HG02678 (cell line): ENCODE results near the gene PLA2G2F.
"Not testable (repeated sequence)": the region's sequence is repeated elsewhere in the genome, so short reads cannot be mapped to it uniquely, and the experiment has no call there.

Experiments used
- ATAC-seq: cut with Tn5 transposase; IDR thresholded peaks from one replicate; pipeline ENCODE4 v1.9.1; 2021; ENCODE audit warnings: mild to moderate bottlenecking, moderate library complexity; ENCODE audit not compliant: unreplicated experiment

Gene PLA2G2F

DNA sequence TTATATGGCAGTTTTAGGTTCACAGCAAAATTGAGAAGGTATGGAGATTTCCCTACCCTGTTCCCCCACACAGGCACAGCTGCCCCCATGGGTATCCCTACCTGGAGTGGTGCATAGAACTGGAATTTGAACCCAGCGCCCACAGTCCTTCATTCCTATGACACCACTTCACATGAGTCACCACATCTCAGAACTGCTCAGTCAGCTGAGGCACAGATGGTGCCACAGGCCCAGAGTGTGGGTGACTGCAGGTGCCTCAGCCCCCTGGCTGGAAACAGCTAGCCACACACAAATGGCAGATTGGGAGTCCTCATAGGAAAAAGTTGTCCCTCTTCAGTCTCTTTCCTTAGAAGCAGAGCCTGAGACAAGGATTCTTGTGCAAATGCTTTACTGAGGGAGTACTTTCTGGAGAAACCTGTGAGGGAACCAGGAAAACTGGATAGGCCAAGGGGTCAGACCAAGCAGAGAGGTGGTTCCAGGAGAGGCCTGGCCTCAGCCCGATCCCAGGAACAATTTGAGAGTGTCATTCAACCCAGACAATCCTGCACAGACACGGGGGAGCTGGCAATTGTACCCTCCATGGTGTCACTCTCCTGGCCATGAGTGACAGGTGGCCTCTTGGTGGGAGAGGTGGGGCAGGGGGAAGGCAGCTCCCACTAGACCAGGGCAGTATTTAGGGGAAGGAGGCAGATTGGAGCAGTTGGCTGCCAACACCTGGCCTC, 26.7 kb upstream of the PLA2G2F start:
- ATAC-seq: no peak

DNA sequence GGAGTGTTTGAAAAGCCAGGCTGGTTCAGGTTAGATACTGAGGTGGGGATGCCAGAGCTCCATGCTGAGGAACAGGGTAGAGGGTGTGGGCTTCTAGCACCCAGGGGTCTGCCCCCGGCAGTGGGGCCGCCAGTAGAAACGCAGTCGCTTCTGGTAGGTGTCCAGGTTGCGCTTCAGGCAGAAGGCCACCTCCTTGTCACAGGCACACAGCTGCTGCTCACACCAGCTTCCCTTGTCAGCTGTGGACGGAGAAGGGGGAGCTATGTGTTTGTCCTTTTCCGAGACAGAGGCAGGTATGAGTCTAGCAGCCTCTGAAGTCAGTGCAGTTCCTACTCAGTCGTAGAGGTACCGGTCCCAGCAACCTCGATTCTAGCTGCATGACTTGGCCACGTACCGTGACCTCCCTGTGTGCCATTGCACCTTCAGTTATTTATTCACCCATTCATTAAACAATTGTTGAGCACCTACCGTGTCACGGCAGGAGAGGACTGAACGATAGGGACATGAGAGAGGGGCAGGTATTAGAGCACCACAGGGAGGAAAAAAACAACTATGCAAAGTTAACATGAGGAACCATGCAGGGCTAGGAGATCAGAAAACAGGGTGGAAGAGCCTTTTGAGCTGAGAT, 25.0 kb upstream of the PLA2G2F start:
- no peak for ATAC-seq

DNA sequence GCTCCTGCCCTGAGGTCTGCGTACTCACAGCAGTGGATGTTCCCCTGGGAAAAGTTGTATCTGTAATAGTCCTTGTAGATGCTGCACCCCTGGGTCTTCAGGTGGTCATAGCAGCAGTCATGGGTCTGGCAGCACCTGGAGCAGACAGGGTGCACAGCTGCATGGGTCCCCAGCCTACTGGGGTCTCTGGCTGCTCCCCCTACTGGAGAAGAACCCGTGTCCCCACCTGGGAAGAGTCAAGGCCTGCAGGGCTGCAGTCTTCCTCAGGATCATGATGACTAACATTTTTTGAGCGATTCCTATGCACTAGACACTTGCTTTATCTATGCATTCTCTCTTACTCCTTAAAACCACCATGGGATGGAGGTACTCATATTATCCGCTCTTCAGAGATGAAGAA, 23.6 kb upstream of the PLA2G2F start:
- ATAC-seq: no peak

DNA sequence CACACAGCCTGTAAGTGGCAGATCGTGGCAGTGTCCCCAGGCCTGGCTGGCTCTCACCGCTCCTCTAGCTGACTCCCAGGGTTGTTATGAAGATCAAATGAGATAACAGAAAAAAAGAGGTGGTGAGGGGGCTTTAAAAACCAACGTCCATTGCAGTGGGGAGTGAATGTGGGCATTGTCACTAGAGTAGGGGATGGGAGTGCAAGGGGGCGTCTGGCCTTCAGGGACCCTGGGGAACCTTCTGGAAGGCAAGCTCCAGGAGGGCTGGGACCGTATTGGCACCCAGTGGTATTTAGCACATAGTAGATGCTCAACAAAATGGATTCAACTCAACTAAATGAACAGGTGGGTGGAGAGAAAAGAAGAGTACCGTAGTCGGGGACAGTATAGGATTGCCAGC, 23.2 kb upstream of the PLA2G2F start:
- ATAC-seq: no peak

DNA sequence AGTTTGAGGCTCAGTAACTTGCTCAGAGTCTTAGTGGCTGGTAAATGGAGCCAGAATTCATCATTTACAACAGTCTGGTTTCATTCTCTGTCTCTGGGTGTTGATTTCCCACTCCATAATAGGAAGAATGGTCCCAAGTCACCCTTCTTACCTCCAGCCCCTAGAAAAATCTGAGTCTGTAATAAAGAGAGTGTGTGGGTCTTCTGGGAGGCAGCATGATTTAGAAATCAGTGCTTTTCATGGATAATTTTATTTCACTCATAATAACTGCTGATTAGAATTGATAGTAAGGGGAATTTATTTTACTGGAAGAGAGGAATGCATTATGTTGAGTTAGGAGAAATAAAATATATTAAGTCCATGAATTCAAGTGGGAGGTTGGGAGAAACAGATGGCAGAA, 21.9 kb upstream of the PLA2G2F start:
- ATAC-seq: no peak

DNA sequence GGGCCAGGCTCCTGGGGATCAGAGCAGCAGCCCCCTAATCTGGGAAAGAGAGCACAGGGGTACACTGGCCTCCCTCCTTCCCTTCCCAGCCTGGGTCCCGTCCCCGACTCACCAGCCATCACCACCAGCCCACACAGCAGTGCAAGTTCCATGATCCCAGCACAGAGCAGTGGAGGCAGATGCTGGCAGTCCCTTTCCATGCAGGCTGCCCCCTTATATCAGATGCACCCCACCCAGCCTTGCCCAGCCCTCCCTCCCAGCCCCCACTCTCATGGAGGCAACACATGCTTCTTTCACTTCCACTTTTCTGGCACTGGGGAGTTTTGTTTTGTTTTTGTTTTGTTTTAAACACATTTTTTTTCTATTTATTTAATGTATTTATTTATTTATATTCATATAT, 19.8 kb upstream of the PLA2G2F start, which contains the start of gene PLA2G2D:
TSS of gene PLA2G2D (minus strand) at position 190 of the 400 bp plus-strand sequence. CDS start at position 152, 38 bp downstream.
- ATAC-seq: no peak

DNA sequence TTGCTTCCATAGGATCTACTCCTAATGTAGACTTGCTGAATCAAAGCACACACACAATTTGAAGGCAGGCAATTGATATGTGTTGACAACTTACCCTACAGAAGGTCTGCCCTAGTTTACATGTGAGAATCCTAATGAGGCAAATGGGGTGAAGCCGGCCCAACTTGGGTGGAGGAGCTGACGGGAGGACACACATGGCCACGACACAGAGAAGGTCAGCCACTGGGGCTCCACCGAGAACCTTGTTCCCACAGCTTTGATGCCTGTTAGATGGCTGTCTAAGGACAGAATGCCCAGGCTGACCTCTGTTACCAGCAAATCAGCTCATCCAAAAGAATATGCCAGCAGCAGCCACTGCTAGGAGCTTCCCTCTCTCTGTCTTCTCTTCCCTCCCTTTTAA, 18.3 kb upstream of the PLA2G2F start:
- ATAC-seq: no peak

DNA sequence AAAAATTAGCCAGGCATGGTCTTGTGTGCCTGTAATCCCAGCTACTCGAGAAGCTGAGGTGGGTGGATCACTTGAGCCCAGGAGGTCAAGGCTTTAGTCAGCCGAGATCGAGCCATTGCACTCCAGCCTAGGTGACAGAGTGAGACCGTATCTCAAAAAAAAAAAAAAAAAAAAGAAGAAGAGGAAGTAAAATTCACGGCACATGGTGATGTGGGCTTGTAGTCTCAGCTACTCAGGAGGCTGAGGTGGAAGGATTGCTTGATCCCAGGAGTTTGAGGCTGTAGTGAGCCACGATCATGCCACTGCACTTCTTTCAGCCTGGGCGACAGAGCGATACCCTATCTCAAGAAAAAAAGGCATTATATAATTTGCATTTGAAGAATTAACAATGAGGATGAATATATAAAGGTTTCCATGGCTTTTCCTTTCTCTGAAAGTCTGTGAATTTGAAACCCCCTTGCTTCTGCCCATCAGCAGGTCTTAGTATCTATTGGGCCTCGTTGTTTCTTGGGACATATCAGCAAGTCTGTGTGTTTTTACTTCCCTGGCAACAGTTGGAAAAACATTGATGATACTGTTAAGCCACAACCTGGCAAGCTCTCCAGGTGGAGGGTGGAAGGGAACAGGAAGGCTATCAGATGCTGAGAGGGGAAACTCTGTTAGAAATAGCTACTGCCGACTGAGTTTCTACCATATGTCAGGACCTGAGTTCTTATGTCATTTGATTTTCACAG, 15.2 kb upstream of the PLA2G2F start:
- no peak for ATAC-seq

DNA sequence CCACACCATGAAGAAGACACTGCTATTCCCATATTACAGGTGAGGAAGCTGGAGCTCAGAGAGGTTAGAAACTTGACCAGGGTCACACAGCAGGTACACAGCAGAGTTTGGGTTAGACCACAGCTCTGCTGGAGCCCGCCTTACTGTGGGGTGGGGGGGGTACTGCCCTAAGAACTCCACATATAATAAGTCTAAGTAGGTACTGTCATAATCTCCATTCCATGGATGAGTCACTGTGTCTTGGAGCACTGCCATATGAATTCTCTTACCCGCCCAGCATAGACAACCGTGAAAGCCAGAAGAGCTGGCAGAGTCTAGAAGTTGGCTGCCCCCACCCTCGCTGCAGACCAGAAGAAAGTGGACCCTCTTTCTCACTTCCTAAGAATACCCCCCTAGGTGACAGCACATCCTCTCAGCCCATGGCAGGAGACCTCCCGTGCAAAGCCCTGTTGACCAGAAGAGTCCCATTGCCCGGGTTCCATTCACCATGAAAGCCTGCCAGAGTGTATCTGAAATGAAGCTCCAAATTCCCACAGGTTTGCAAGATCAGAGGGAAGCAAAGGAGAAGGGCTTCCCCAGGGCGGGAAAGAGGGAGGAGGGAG, 14.6 kb upstream of the PLA2G2F start:
- no peak for ATAC-seq

DNA sequence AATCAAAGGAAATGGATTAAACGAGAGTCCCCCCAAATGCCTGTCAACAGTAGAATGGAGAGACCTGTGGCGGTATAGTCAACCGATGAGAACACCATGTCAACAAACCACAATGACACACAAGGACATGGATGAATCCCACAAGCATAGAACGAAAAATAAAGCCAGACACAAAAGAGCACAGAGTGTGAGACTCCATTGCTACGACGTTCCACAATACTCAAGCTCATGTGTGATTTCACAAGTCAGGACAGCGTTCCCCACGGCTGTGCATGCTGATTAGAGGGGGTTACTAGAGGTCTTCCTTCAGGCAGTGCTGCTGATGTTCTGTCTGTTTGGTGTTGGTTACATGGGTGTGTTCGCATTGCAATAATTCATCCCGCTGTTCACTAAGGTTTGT, 14.0 kb upstream of the PLA2G2F start:
- ATAC-seq: no peak

DNA sequence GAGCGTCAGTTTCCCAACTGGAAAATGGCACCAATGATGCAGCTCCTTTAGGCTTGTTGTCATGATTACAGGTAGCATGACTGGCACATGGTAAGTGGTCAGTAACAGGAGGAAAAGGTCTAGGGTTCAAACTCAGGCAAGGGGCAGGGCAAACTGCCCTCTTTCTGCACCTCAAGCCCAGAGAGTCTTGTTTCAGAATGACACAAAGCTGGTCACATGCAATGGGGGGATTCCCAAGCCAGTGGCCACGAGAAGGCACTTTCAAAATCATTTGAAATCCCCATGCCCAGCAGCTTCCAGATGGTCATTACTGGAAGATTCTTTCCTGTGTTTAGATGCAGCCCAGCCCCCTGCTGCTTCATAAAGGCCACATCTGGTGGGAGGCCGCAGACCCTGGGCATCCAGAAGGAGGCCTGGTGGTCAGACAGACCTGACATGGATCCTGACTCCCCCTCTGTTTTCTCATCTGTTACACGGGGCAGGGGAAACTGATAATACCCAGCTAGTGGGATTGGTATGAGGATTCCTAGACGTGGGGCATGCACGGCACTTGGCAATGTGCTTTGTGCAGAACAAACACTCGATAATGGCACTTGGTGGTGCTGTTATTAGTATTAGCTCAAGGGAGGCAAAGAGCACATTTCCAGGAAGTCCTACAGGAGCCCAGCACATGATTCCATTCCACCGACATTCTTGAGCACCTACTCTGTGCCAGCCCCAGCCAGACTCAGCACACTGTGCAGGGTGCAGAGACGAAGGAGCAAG, 12.9 kb upstream of the PLA2G2F start:
- ATAC-seq: no peak

DNA sequence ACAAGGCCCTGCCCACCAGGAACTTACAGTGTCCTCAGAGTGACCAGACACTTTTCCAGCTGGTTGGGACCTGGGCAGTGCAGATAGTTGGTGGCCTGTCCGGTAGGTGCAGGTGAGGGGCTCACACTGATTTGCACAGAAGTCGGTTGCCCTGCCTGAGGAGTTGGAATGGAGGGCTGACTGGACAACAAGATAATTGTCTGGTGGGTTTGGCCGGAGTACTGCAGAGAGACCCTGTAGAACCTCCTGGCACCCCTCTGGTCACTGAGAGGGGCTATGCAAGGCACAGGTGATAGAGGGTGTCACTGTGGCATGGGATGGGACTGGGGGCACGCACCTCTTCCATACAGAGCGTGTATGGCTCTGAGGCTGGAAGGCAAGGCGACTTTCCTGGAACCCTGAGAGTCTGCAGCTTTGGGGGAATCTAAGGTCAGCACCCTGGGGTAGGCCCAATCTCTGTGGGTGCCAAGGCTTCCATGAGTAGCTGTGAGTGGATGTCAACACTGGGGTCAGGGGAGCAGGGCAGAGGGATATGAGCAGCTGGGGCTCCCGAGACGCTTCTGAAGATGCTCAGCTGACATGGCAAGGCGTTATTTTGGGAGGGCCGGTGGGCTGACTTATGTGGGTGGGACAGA, 12.2 kb upstream of the PLA2G2F start:
- ATAC-seq: no peak

DNA sequence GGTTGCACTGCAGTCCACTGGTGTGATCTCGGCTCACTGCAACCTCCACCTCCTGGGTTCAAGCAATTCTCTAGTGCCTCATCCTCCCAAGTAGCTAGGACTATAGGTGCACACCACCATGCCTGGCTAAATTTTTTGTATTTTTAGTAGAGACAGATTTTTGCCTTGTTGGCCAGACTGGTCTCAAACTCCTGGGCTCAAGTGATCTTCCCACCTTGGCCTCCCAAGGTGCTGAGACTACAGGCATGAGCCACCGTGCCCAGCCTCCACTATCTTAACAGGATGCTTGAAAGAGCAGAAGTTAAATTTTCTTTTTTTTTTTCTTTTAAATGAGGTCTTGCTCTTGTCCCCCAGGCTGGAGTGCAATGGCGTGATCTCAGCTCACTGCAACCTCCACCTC, 8.6 kb upstream of the PLA2G2F start:
- ATAC-seq: not testable (repeated sequence)

DNA sequence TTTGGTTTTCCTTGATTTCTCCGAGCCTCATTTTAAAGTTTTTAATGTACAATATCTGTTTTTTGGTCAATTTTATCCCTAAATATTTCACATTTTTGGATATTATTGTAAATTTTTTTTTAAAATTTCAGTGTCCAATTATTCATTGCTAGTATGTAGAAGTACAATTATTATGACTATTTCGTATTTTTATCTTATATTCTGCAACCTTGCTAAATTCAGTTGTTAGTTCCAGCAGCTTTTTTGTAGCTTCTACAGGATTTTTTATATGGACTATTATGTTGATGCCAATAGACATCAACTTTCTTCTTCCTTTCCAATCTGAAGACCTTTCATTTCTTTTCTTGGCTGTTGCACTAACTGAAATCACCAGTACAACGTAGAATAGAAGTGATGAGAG, 4.1 kb upstream of the PLA2G2F start:
- no peak for ATAC-seq

DNA sequence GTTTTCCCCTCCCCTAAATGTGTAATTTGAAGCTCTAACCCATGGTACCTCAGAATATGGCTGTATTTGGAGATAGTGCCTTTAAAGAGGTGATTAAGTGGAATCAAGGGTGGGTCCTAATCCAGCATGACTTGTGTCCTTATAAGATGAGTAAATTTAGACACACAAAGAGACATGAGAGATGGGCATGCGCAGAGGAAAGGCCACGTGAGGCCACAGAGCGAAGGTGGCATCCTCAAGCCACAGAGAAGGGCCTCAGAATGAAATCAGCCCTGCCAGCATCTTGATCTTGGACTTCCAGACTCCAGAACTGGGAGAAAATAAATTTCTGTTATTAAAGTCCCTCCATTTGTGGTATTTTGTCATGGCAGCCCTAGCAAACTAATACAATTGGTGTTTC, 2.9 kb upstream of the PLA2G2F start:
- no peak for ATAC-seq

DNA sequence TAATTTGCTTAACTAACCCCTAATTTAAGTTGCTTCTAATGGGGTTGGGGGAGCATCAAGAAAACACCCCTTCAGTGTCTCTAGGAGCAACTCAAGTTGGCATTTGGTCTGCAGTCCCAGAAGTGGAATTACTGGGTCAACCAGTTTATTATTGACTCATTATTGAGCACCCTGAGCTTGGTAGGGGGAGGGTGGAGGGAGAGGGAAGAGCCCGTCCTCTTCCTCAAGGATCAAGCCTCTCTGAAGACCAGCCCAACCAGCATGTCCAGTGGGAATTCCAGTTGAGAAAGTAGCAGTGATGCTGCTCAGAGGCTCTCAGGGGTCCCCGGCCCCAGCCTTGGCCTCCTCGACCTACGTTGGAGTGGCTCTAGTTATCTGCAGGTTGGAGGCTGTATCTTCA, 2.1 kb upstream of the PLA2G2F start:
- no peak for ATAC-seq

DNA sequence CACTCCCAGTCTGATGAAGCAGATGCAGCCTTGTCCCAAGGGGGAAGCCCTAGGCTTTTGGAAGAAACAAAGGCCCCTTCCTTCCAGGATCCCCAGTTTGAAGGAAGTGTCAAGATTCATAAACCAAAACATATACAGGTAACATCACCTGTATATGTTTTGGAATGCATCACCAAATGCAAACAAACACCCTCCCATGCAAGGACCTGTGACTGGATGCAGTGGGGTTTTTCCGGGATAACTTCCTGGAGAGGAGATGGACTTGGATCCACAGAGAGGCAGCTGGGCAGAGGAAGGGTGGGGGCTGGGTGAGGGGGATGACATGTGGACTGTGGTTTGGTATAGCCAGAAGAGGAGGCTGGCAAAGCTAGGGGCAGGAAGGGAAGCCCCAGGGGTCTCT, 1.5 kb upstream of the PLA2G2F start:
- no peak for ATAC-seq

DNA sequence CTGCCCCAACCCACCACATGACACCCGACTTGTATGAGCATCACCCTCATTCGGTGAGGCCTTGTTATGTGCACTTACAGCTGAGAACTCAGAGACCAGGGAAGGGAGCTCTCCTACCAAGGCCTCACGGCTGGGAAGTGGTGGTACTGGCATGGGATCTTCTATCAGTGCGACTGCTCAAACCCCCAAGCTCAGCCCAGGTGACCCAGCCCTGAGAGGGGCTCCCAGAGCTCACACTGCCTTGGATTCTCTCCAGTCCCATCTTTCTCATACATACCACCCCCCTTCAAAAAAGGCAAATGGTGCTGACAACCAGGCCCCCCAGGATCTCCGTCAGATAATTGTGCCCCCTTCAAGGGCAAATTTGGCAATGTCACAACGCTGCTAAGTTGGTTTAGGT, 777 bp upstream of the PLA2G2F start:
- no peak for ATAC-seq

DNA sequence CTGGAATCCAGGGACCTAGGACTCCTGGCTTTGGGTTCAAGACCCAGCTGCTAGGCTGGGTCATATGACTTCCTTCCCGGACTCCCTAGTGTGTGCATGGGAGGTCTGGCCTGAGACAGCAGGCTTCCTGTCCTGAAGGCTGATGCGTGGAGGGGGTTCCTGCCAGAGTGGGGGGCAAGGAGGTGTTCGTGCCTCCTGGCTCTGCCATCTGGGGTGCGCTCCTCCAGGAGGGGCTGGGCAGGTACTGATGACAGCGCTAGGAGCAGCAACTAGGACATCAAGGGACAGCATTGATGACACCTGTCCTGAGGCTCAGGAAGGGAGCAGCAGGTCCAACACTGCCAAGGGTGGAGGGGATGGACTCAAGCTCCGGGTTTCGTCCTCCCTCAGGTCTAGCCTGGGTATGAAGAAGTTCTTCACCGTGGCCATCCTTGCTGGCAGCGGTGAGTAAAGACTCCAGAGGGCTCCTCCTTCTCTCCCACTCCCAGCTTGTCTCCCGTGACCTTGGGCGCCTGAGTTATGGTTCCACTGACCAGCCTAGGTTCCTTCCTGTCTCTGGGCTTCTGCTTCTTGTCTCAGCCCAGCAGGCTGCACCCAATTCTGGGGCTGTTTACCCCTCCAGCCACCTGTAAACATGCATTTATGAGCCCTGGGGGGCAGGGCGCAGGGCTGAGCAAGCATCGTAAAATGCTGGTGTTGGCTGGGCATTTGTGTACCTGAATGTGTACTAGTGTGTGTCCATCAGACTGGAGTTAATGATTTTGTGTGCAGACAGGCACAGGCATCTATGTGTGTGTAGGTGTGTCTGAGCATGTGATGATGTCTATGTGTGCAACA, 871 bp downstream of the PLA2G2F start:
- no peak for ATAC-seq

DNA sequence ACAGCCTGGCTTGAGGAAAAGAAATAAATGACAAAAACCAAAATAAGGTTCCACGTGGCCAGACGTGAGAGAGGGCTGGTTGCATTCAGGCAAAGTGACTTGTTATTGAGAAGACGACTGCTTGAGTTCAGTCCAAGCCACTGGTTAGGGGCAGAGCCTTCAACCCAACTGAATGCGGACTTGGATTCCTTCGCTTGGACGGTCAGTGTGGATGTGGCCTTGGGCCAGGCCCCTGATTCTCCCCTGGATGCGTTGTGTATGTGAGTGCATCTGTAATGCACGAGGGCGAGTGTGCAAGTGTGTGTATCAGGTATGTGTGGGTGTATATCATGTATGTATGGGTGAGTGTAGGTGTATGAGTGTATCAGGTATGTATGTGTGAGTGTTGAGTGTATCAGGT, 1.9 kb downstream of the PLA2G2F start:
- no peak for ATAC-seq
